HG03159 (cell line): ENCODE data around the gene TEX12.

Source experiments
- ATAC-seq: cut with Tn5 transposase; IDR thresholded peaks from one replicate; pipeline ENCODE4 v1.9.1; 2021; ENCODE audit warnings: mild to moderate bottlenecking, moderate library complexity; ENCODE audit not compliant: unreplicated experiment

TEX12 gene

GRCh38 chr11:112210890-112211289, 43.7 kb downstream of the TEX12 start:
- no peak for ATAC-seq

DNA sequence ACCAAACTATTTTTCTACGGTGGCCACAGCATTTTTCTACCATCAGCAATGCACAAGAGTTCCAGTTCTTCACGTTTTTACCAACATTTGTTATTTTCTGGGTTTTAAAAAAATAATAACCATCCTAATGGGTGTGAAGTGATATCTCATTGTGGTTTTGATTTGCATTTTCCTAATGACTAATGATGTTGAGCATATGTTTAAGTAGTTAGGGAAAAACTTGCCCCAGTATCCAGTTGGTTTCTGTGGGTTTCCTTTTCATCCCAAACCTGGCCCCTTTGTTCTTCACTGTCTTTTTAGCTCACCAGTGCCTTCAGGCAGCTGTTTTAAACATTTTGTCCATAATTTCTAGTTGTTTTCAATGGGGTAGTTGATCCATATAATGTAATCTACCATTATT, 44.4 kb downstream of the TEX12 start:
- no peak for ATAC-seq

GRCh38 chr11:112212290-112212689, 45.1 kb downstream of the TEX12 start:
- no peak for ATAC-seq

DNA sequence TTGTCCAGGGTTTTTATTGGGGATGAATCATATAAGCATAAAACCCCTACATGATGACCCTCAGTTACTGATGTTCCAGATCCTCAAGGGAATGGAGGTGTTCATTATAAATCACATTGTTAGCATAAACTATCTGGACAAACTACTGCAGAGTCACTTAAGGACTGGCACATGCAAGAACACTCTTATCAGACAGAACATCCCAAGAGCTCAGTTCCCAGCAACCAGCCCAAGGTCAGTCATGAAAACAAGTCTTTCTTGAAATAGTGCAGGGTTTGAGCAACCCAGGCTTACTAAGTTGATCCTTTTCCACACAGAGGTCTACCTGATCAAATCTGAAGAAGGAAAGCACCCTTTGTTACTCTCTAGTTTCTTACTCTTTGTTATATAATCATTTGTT, 45.5 kb downstream of the TEX12 start:
- no peak for ATAC-seq

DNA sequence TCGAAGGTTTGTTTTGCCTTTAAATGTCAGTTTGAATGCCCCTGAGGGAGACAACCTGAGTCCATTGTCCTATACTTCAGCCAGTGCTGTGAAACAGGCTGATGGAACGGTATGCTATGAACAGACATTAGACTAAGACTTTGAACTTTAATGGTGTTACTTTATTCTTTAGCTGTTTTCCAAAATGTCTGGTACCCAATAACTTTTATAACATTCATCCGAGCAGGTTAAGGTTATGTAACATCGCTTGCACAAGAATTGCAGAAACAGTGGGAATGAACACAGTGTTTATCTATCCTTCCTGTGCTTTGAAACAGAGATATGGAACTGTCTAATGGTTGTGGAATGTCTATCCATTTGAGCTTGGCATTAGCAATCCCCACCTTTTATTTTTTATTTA, 46.6 kb downstream of the TEX12 start:
- ATAC-seq, result no peak

DNA sequence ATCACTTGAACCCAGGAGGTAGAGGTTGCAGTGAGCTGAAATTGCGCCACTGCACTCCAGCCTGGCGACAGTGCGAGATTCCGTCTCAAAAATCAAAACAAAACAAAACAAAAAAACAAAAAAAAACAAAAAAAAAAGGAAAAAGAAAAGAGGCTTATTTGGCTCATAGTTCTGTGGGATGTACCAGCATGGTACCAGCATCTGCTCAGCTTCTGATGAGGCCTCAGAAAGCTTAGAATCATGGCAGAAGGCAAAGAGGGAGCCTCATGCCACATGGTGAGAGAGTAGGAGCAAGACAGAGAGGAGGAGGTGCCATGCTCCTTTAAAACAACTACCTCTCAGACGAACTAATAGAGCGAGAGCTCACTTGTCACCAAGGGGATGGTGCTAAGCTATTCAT, 48.4 kb downstream of the TEX12 start:
- ATAC-seq, result no peak

- ATAC-seq, result no peak
These were observed 49.5 kb downstream of the TEX12 start for GRCh38 chr11:112216561-112217105.

GRCh38 chr11:112219476-112220232, 52.5 kb downstream of the TEX12 start:
- ATAC-seq, result peak; percentile 97

DNA sequence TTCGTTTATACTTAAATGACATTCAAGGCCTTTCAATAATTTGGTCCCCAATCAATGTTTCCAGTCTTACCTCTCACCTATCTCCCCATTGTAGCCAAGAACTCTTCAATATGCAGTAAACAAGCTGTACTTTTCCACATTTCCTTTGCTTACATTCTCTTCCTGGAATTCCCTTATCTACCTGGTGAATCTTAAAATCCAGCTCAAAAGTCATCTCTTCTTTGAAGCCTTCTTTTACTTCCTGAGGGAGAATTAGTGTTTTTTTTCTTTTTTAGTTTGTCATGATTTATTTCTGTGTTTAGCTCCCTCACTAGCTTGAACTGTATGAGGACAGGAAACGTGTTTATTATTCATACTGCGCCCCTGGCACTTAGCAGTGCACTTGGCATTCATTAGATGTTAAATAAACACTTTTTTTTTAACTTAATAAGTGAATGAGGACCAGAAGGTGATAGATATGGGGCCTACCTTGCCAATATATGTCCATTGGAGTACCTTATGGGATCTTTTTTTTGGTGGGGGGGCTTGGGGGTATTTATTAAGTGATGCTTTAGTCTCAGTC, 54.2 kb downstream of the TEX12 start:
- no peak for ATAC-seq
